H1 (cell line): ENCODE measurements around the gene SNX19. TPM values are rescaled to one million over a fixed set of nuclear protein-coding genes. Genes with fewer than 3 reads are reported as not detected.

Source experiments
- HDAC2 ChIP-seq, 2 experiments: fragments of 300-600 bp in 1 of 2; sonication (generic) in 1 of 2; IDR thresholded peaks; 2 replicates each; pipeline ENCODE4 v1.6.1; 2011 to 2012; ENCODE audit warnings: low read depth in 2 of 2, low read length in 2 of 2, mild to moderate bottlenecking in 2 of 2, moderate library complexity in 2 of 2, borderline replicate concordance in 1 of 2, inconsistent platforms in 1 of 2
- POLR2AphosphoS5 ChIP-seq: IDR thresholded peaks from 2 replicates; pipeline ENCODE4 v1.6.1; 2011; ENCODE audit warnings: low read depth, low read length
- SRF ChIP-seq: IDR thresholded peaks from 2 replicates; pipeline ENCODE4 v1.6.1; 2011; ENCODE audit warnings: mild to moderate bottlenecking, low read depth, low read length, moderate library complexity
- polyA plus RNA-seq, 7 experiments: library from polyadenylated mRNA; depleted of rRNA in 3 of 7; stranded (reverse) in 5 of 7; unstranded in 2 of 7; fragments of >200 nt in 5 of 7; fragments of 200-250 nt in 2 of 7; gene quantifications; 1 replicate in 5 of 7; 2 replicates in 1 of 7; 4 replicates in 1 of 7; pipeline versions ENCODE4 v1.2.1 to v1.2.3, GENCODE V29; 2011 to 2013; ENCODE audit warnings: missing spikeins in 2 of 7, mixed read lengths in 2 of 7
- total RNA-seq: library from RNA; stranded (reverse); fragmentation: NEBNext Ultra II Directional; extraction: Animal tissue kit (Norgen Biotek cat#: 25700); gene quantifications from 2 replicates; pipeline ENCODE4 v1.2.1, GENCODE V29; 2021

The SNX19 gene
- total and polyA plus RNA-seq, 2 of the 8 experiments (the other 6 are each of a cell fraction or from before 2014, with no cell fraction given), result 15.0 to 25.2 TPM

DNA sequence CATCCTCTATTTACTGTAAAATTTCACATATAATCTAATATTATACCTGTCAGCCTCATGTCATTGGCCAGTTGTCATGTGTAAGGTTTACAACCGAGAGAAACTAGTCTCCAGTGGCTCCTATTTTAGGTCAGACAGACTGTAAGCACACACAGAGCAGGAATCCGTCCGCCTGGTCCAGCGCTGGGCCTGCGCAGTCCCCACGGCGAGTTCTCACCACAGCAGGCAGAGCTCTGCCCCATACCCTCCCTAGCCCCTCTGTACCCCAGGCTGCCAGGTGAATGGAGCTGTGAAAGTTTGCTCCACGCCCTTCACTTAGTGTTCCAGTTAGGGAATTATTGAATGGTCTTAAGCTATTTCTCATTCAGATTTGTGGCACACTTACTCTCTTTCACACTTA, 63.7 kb downstream of the SNX19 start (continued):
- TF ChIP-seq HDAC2 (IDR thresholded peaks at IDR 0.05; ENCODE audit: borderline replicate concordance in 1 of 2, low read depth in 2 of 2, low read length in 2 of 2) (no peak), POLR2AphosphoS5 (no peak), SRF (no peak)
- TF ChIP-seq, all 59 proteins: peak for 0
